ENCODE measurements around the gene HDC. TPM values are rescaled to one million over a fixed set of nuclear protein-coding genes. Genes with fewer than 3 reads are reported as not detected.

The HDC gene
- total RNA-seq, 1 donor: not detected

DNA sequence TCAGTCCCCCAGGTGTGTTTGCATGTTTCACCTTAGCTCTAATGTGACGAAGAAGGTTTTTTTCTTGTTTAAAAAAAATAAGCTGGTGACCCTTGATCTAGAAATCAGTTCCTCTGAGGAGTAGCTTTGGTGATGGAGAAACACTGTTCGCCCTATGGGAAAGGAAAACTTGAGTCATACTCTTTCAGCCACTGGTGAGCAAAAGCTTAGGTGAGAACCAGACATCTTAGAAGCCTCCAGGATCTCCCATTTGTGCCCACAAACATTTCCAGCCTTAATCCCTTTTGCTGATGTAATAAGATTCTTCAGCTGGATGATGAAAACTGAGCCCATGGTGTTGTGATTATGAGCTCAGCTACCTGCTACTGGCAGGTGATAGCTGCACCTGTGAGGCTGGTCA, 45.7 kb downstream of the HDC start:
- no peak overlapping the region for H3K4me3 ChIP-seq (ENCODE audit: low read depth, low read length)
- DNase-seq (ENCODE audit: low read depth): peak; percentile 22
- TF ChIP-seq, protein P1, sequence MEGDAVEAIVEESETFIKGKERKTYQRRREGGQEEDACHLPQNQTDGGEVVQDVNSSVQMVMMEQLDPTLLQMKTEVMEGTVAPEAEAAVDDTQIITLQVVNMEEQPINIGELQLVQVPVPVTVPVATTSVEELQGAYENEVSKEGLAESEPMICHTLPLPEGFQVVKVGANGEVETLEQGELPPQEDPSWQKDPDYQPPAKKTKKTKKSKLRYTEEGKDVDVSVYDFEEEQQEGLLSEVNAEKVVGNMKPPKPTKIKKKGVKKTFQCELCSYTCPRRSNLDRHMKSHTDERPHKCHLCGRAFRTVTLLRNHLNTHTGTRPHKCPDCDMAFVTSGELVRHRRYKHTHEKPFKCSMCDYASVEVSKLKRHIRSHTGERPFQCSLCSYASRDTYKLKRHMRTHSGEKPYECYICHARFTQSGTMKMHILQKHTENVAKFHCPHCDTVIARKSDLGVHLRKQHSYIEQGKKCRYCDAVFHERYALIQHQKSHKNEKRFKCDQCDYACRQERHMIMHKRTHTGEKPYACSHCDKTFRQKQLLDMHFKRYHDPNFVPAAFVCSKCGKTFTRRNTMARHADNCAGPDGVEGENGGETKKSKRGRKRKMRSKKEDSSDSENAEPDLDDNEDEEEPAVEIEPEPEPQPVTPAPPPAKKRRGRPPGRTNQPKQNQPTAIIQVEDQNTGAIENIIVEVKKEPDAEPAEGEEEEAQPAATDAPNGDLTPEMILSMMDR (IDR thresholded peaks at IDR 0.05; ENCODE audit: insufficient read depth, low read depth, low read length): no peak

DNA sequence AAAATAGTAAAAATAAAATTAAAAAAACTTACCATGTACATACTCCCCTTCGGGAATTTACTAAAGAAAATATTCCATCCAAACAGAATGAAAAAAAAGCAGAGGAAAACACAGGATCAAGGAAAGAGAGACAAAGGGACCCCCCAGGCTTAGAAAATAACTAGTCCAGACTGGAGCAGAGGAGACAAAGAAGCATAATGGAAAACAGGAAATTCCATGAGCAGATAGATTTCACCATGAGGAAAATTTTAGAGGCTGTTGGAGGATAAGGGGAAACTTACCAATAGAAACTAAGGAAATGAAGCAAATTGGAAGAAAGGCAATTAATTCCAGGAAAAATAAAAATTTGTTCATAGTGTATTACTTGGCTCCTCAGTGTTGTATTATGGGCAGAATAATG, 46.8 kb downstream of the HDC start:
- no peak for DNase-seq (ENCODE audit: low read depth)
- TF ChIP-seq, protein P1 (IDR thresholded peaks at IDR 0.05; ENCODE audit: insufficient read depth, low read depth, low read length): no peak
- no peak overlapping the region for H3K4me3 ChIP-seq (ENCODE audit: low read depth, low read length)

DNA sequence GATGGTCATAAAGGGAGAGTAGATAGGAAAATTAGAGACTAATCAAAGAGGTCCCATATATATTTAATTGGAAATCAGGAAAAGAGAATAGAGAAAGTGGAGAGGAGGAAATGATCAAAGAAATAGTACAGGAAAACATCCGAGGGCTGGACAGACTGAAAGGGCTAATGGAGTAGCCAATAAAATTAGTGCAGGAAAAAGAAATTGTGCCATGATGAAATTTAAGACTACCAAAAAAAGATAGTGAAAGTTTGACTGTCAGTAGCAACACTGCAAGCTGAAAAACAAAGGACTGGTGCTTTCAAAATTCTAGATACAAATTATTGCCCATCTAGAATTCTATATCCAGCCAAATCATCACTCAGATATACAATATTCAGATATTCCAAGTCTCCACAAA, 47.2 kb downstream of the HDC start:
- DNase-seq (ENCODE audit: low read depth): no peak
- H3K4me3 ChIP-seq (ENCODE audit: low read depth, low read length): no peak overlapping the region
- TF ChIP-seq, protein P1 (IDR thresholded peaks at IDR 0.05; ENCODE audit: insufficient read depth, low read depth, low read length): no peak

DNA sequence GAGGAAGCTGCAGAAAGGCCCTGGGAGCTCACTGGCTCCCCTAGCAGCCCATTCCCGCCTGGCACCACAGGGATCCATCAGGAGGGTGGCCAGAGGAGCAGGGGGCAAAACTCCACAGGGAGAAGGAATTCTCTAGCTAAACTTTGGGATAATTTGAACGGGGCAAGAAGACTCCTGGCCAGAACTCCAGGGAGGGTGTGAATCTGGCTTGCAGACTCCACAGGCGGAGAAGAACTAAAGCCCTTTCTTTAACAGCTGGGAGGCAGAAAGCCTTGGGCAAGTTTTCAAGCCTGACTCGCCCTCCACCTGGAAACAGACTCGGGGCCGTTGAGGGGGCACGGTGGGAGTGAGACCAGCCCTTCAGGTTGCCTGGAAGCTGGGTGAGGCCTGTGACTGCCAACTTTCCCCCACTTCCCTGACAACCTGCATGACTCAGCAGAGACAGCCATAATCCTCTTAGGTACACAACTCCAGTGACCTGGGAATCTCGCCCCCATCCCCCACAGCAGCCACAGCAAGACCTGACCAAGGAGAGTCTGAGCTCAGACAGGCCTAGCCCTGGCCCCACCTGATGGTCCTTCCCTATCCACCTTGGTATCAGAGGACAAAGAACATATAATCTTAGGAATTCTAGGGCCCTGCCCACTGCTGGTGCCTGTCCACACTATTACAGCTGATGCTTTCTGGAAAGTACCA, 54.9 kb downstream of the HDC start:
- TF ChIP-seq, protein P1 (IDR thresholded peaks at IDR 0.05; ENCODE audit: insufficient read depth, low read depth, low read length): no peak
- no peak for DNase-seq (ENCODE audit: low read depth)
- no peak overlapping the region for H3K4me3 ChIP-seq (ENCODE audit: low read depth, low read length)

DNA sequence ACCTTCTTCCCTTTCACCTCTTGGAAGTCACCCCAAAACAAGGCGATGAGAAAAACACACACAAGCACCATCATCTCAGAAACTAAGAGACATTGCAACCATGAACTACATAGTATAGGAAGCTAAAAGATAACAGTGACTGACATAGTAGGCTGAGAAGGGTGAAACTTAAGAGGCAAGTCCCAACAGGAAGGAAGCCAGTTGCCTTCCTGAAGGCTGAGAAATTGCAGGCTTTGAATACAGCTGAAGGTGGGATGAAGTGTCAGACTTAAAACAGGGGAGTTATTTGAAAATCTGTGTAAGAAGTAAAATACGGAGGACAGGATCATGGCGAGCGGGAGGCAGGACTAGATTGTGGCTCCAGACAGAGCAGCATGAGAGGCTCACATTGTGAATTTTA, 55.7 kb downstream of the HDC start:
- DNase-seq (ENCODE audit: low read depth): no peak
- TF ChIP-seq, protein P1 (IDR thresholded peaks at IDR 0.05; ENCODE audit: insufficient read depth, low read depth, low read length): no peak
- H3K4me3 ChIP-seq (ENCODE audit: low read depth, low read length): no peak overlapping the region

DNA sequence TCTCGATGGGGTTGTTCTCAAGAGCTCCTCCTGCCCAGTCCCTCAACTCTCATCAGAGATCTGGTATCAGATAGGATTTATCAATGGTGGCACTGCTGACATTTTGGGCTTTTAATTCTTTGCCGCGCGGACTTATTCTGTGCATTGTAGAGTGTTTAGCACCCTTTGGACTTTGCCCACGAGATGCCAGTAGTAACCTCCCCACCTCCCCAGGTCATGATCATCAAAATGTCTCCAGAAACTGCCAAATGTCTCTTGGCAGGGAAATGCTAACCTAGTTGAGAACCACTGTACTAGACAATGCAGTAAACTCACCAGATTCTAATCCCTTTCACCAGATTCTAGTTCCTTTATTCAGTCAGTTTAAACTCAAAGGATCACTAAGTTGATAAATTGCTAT, 59.5 kb downstream of the HDC start:
- DNase-seq (ENCODE audit: low read depth): no peak
- TF ChIP-seq, protein P1 (IDR thresholded peaks at IDR 0.05; ENCODE audit: insufficient read depth, low read depth, low read length): no peak
- no peak overlapping the region for H3K4me3 ChIP-seq (ENCODE audit: low read depth, low read length)

DNA sequence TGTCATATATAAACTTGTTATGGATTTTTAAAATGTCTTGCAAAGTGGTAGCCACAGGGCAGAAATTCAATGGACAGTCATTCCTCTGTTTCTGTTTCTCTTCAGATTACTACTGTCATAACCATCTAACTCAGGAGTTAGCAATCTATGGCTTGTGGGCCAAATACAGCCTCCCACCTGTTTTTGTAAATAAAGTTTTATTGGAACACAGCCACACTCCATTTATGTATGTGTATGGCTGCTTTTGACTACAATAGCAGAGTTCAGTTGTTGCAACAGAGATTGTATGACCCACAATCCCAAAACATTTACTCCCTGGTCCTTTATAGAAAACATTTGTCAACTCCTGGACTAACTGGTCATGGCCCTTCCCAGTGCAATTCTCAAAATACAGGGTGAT, 63.5 kb downstream of the HDC start:
- TF ChIP-seq, protein P1 (IDR thresholded peaks at IDR 0.05; ENCODE audit: insufficient read depth, low read depth, low read length): no peak
- DNase-seq (ENCODE audit: low read depth): peak; percentile 65
- no peak overlapping the region for H3K4me3 ChIP-seq (ENCODE audit: low read depth, low read length)
